AG04450 (cell line): ENCODE data around the gene QRFP. TPM values are rescaled to one million over a fixed set of nuclear protein-coding genes. Genes with fewer than 3 reads are reported as not detected.

Experiments used
- CTCF ChIA-PET: fragments of 300-600, 350-600 bp; formaldehyde crosslinking; extraction: SDS; loops from one replicate; lab custom pipeline; 2022; ENCODE audit warnings: antibody characterized with exemption, inconsistent platforms; lab: Charles Lee
- POLR2A ChIA-PET: fragments of 350-600 bp; formaldehyde crosslinking; extraction: SDS; loops from one replicate; lab custom pipeline; 2021; ENCODE audit warnings: antibody characterized with exemption, inconsistent platforms; lab: Yijun Ruan, JAX
- DNase-seq: peaks from one replicate; pipeline ENCODE4 v3.0.0-alpha.2; 2011; ENCODE audit warnings: low read depth, low spot score
- H3K27ac ChIP-seq: one replicate; pipeline ENCODE4 v1.5.1; 2012; ENCODE audit warnings: low read depth, low read length, control low read depth
- H3K27me3 ChIP-seq: one replicate; pipeline ENCODE4 v1.6.0; 2012; ENCODE audit warnings: low read length; ENCODE audit not compliant: control insufficient read depth, insufficient read depth
- H3K4me3 ChIP-seq: 2 replicates; pipeline ENCODE4 v1.5.1; 2011; ENCODE audit warnings: mild to moderate bottlenecking, low read depth, low read length, control low read depth
- H3K9me3 ChIP-seq: 2 replicates; pipeline ENCODE4 v1.5.1; 2012; ENCODE audit warnings: low read length; ENCODE audit not compliant: control insufficient read depth, insufficient read depth
- polyA plus RNA-seq: library from polyadenylated mRNA; depleted of rRNA; stranded (reverse); fragments of >200 nt; gene quantifications from 2 replicates; pipeline ENCODE4 v1.2.3, GENCODE V29; 2011
- TF ChIP-seq, protein P1 (sequence below): IDR thresholded peaks from 2 replicates; pipeline ENCODE4 v1.5.1; 2011; ENCODE audit warnings: low read depth, low read length, control low read depth, inconsistent platforms

Gene QRFP
- polyA plus RNA-seq, 1 experiment, result not detected

DNA sequence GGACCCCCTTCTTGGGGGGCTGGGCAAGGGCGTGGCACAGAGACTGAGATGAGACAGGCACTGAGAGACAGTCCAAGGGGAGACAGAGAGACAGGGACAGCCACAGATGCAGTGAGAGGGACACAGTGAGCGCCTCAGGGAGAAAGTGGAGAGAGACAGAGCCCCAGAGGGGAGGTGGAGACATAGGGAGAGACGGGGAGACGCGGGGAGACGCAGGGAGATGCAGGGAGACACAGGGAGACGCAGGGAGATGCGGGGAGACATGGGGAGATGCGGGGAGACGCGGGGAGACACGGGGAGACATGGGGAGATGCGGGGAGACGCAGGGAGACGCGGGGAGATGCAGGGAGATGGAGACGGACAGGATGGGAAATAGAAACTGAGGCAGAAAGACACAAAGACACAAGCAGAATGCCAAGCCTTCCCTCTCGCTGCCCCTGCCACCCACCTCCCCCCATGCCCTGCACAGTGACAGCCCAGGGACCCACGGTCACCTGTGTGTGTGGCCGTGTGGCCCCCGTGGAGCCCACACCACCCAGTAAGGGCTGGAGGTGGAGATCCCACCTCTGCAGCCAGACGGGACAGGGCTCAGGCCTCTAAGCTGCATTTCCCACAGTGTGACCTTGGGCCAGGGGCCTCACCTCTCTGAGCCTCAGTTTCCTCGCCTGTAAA lies 33.7 kb upstream of the QRFP start:
- ChIA-PET CTCF (no interaction called here), POLR2A (no interaction called here)
- H3K9me3 ChIP-seq, result no peaks in the 10 kb centered on the region
- H3K27ac ChIP-seq, result no peak overlapping the region
- no peak overlapping the region for H3K4me3 ChIP-seq
- no peak for DNase-seq
- no peaks in the 10 kb centered on the region for H3K27me3 ChIP-seq
- TF ChIP-seq, protein P1, sequence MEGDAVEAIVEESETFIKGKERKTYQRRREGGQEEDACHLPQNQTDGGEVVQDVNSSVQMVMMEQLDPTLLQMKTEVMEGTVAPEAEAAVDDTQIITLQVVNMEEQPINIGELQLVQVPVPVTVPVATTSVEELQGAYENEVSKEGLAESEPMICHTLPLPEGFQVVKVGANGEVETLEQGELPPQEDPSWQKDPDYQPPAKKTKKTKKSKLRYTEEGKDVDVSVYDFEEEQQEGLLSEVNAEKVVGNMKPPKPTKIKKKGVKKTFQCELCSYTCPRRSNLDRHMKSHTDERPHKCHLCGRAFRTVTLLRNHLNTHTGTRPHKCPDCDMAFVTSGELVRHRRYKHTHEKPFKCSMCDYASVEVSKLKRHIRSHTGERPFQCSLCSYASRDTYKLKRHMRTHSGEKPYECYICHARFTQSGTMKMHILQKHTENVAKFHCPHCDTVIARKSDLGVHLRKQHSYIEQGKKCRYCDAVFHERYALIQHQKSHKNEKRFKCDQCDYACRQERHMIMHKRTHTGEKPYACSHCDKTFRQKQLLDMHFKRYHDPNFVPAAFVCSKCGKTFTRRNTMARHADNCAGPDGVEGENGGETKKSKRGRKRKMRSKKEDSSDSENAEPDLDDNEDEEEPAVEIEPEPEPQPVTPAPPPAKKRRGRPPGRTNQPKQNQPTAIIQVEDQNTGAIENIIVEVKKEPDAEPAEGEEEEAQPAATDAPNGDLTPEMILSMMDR, result no peak

DNA sequence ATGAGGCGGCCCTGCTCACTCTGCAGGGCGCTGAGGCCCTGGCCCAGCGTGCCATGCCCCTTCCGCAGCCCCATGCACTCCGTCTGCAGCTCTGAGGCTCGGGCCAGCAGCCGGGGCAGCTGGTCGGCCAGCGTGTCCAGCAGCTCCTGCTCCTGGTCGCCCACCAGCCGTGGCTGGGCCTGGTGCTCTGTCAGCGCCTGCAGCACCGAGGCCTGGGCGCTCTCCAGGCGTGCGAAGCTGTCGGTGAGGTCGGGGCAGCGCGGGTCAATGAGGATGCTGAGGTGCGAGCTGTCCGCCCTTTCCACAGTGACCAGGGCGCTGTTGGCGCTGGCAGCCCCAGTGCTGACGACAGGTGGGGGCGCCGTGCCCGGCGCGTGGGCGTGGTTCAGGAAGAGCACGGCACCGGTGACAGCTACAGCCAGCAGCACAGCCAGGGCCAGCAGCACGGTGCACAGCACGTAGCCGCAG lies 33.0 kb upstream of the QRFP start:
- POLR2A ChIA-PET, result no interaction called here
- CTCF ChIA-PET, result no interaction called here
- no peak for DNase-seq
- H3K27me3 ChIP-seq, result no peaks in the 10 kb centered on the region
- H3K4me3 ChIP-seq, result no peak overlapping the region
- TF ChIP-seq, protein P1, result no peak
- no peak overlapping the region for H3K27ac ChIP-seq
- no peaks in the 10 kb centered on the region for H3K9me3 ChIP-seq

DNA sequence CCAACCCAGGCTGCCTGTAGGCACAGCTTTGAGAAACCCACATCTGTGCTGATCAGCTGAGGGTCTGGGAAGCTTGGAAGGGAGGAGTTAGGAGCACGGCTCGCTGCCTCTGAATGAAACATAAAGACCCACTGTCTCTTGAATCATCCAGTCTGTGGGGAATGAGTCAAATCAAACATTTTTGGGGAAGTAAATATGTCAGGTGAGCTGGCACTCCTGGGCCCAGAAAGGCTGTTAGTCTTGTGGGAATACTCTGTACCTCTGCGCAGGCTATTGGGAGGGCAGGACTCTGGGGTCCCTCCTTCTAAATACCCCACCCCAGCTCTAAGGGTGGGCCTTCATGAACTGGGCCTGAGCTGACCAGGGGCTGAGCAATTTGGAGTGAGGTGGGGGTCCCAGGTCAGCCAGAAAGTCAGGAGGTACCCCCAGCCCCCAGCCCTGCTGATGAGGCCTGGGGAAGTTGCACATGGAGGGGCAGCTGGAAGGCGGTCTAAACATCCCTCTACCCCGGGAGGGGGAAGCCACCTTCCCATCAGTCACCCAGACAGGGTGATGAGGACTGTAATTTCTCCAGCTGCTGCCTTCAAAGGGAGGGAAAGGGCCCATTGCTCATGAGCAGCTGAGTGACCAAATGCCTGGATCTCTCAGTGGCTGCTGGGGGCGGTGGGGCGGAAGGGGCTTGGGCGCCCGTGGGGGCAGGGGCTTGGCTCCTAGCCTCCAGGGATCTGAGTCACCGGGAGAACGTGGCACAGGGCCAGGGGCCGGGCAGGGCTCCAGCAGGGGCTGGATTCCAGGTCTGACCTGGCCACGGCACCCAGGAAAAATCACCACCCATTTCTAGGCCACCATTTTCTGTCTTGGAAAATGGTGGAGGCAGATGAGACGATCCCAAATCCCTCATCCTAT lies 31.6 kb upstream of the QRFP start:
- H3K4me3 ChIP-seq, result no peak overlapping the region
- TF ChIP-seq, protein P1, result no peak
- no peaks in the 10 kb centered on the region for H3K27me3 ChIP-seq
- H3K9me3 ChIP-seq, result no peaks in the 10 kb centered on the region
- peak overlapping the region; percentile 65 for H3K27ac ChIP-seq
- ChIA-PET CTCF (interaction anchor here (0.5 to 0.6 kb wide), 3 partner anchors 66 to 322 kb away, joined by 3 to 6 read pairs (median 3); no protein-coding TSS in a partner anchor), POLR2A (interaction anchor here (0.8 to 1.4 kb wide), 2 partner anchors 15 to 18 kb away, joined by 3 to 5 read pairs; no protein-coding TSS in a partner anchor)
- DNase-seq, result no peak

DNA sequence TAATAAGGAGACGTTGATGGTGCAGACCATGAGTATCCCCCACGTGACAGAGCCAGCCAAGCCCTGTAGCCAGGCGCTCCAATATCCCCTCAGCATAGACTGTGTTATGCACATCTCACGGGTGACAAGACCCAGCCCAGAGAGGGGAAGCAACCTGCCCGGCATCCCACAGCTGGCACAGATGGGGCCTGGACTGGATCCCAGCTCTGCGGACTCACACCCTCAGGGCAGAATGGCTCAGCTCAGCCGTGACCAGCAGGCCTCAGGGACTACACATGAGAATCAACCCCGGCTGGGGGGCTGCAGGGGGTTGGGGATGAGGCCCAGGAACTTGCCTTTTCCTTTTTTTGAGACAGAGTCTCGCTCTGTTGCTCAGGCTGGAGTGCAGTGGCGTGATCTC lies 30.7 kb upstream of the QRFP start:
- DNase-seq, result no peak
- Histone ChIP-seq H3K4me3 (no peak overlapping the region), H3K27me3 (peaks cover 2% of the 10 kb centered on the region), H3K27ac (no peak overlapping the region), H3K9me3 (no peaks in the 10 kb centered on the region)
- ChIA-PET POLR2A (no interaction called here), CTCF (interaction anchor here (0.5 kb wide), 1 partner anchor 323 kb away, joined by 3 read pairs; no protein-coding TSS in a partner anchor)
- TF ChIP-seq, protein P1, result no peak
